Measurements from ENCODE around the gene LAMA2. TPM values are rescaled to one million over a fixed set of nuclear protein-coding genes. Genes with fewer than 3 reads are reported as not detected.

Gene LAMA2
- total and polyA plus RNA-seq, 2 experiments from 2014 or later, result 0.91 to 6.4 TPM

- peaks cover 12% of the 10 kb centered on the region for H3K4me1 Mint-ChIP-seq
These were observed 572.3 kb downstream of the LAMA2 start for GRCh38 chr6:129455126-129455769.

More at GRCh38 chr6:129455126-129455769, 572.3 kb downstream of the LAMA2 start:
- DNase-seq (ENCODE audit: low spot score) (no peak), ATAC-seq (no peak)
- Mint-ChIP-seq H3K36me3 (ENCODE audit: low read depth) (no peaks in the 10 kb centered on the region), H3K27me3 (ENCODE audit: insufficient read depth, low read depth, poor library complexity) (no peaks in the 10 kb centered on the region), H3K9me3 (no peaks in the 10 kb centered on the region), H3K4me3 (no peak overlapping the region), H3K27ac (no peak overlapping the region)
- Histone ChIP-seq H3K9me2 (ENCODE audit: insufficient read depth) (no peaks in the 10 kb centered on the region), H3K4me2 (no peak overlapping the region), H3K27ac (ENCODE audit: low read depth) (no peak overlapping the region), H3K36me3 (ENCODE audit: insufficient read depth) (no peaks in the 10 kb centered on the region), H3K27me3 (ENCODE audit: insufficient read depth) (no peaks in the 10 kb centered on the region), H3K79me2 (replicated peaks; ENCODE audit: insufficient read depth) (no peaks in the 10 kb centered on the region), H4K20me1 (replicated peaks; ENCODE audit: insufficient read depth) (no peaks in the 10 kb centered on the region), H3K4me1 (ENCODE audit: insufficient read depth) (peaks cover 8% of the 10 kb centered on the region), H2AFZ (no peak overlapping the region), H3K4me3 (no peak overlapping the region), H3F3A (replicated peaks; ENCODE audit: low read depth) (no peaks in the 10 kb centered on the region)
- TF ChIP-seq EZH2phosphoT487 (IDR thresholded peaks at IDR 0.05; ENCODE audit: unreplicated experiment) (no peak), STAT1 (IDR thresholded peaks at IDR 0.05; ENCODE audit: unreplicated experiment) (no peak), JUNB (IDR thresholded peaks at IDR 0.05; ENCODE audit: unreplicated experiment) (no peak), ZNF114 (CRISPR knock-in tag; IDR thresholded peaks at IDR 0.05) (no peak), NANOG (IDR thresholded peaks at IDR 0.05; ENCODE audit: borderline replicate concordance) (no peak), POLR2AphosphoS5 (IDR thresholded peaks at IDR 0.05; ENCODE audit: low read depth) (no peak), ETS1 (IDR thresholded peaks at IDR 0.05) (no peak), ZNF331 (CRISPR knock-in tag; IDR thresholded peaks at IDR 0.05; ENCODE audit: low read depth) (no peak), REST (IDR thresholded peaks at IDR 0.05; ENCODE audit: unreplicated experiment) (no peak), EZH2 (IDR thresholded peaks at IDR 0.05; ENCODE audit: low read depth, unreplicated experiment) (no peak), CREB1 (CRISPR knock-in tag; IDR thresholded peaks at IDR 0.05; ENCODE audit: low read depth) (no peak), CTCF (conservative IDR thresholded peaks at IDR 0.05; ENCODE audit: low read depth in 2 of 2) (no peak), ZNF462 (CRISPR knock-in tag; IDR thresholded peaks at IDR 0.05) (no peak)
